G401 (cell line): Measurements from ENCODE around the gene TBC1D22A. TPM values are rescaled to one million over a fixed set of nuclear protein-coding genes. Genes with fewer than 3 reads are reported as not detected.

Experiments used
- DNase-seq: peaks from one replicate; pipeline ENCODE4 v3.0.0-alpha.2; 2015; ENCODE audit warnings: low spot score
- in situ Hi-C: cut with HindIII; loops from 2 replicates; pipeline ENCODE4 v1.10.0; 2016; ENCODE audit warnings: low sequenced_read_pairs, mixed read lengths
- total RNA-seq: library from RNA; depleted of rRNA; stranded (reverse); fragments of >200 nt; shearing (Covaris generic); gene quantifications from 2 replicates; pipeline ENCODE4 v1.2.3, GENCODE V29; 2014

TBC1D22A gene
- total RNA-seq, 1 experiment from 2014 or later, result 11.1 TPM

- no peak for DNase-seq
- in situ Hi-C loops, result no loop called here
Observed at GRCh38 chr22:47191671-47192650, 429.5 kb downstream of the TBC1D22A start.

- in situ Hi-C loops, result no loop called here
- DNase-seq, result no peak
Observed at GRCh38 chr22:47192651-47193437, 430.4 kb downstream of the TBC1D22A start.

- DNase-seq, result no peak
- in situ Hi-C loops, result no loop called here
Observed at GRCh38 chr22:47193606-47194329, 431.3 kb downstream of the TBC1D22A start.

- in situ Hi-C loops, result no loop called here
- DNase-seq, result no peak
Observed at GRCh38 chr22:47194476-47195155, 432.2 kb downstream of the TBC1D22A start.

GRCh38 chr22:47195156-47195483 is 432.7 kb downstream of the TBC1D22A start:
- no peak for DNase-seq

GRCh38 chr22:47195484-47196165 is 433.2 kb downstream of the TBC1D22A start:
- in situ Hi-C loops, result no loop called here
- DNase-seq, result no peak

More at GRCh38 chr22:47195156-47195483, 432.7 kb downstream of the TBC1D22A start:
- in situ Hi-C loops, result no loop called here

GRCh38 chr22:47196166-47196849 is 433.9 kb downstream of the TBC1D22A start:
- in situ Hi-C loops, result no loop called here
- DNase-seq, result no peak

- no peak for DNase-seq
- in situ Hi-C loops, result no loop called here
Observed at GRCh38 chr22:47196881-47197772, 434.7 kb downstream of the TBC1D22A start.

GRCh38 chr22:47197773-47198500 is 435.5 kb downstream of the TBC1D22A start:
- in situ Hi-C loops, result no loop called here
- no peak for DNase-seq

GRCh38 chr22:47198801-47199251 is 436.4 kb downstream of the TBC1D22A start:
- in situ Hi-C loops, result no loop called here
- no peak for DNase-seq

- DNase-seq, result no peak
- in situ Hi-C loops, result no loop called here
Observed at GRCh38 chr22:47199261-47199978, 437.0 kb downstream of the TBC1D22A start.

GRCh38 chr22:47199979-47200272 is 437.5 kb downstream of the TBC1D22A start:
- no peak for DNase-seq
- in situ Hi-C loops, result no loop called here

GRCh38 chr22:47200273-47201051 is 438.0 kb downstream of the TBC1D22A start:
- in situ Hi-C loops, result no loop called here
- DNase-seq, result no peak

- in situ Hi-C loops, result no loop called here
- no peak for DNase-seq
Observed at GRCh38 chr22:47201186-47201995, 438.9 kb downstream of the TBC1D22A start.
